Left renal pelvis (tissue), 4 donors: ENCODE results near the gene CCBE1. TPM values are rescaled to one million over a fixed set of nuclear protein-coding genes. Genes with fewer than 3 reads are reported as not detected.
A peak's percentile ranks its signal among the peaks of the same experiment; 100 is the strongest.

ENCODE experiments used
- DNase-seq, 4 donors: peaks; one replicate each; pipeline ENCODE4 v3.0.0-alpha.2; 2013; ENCODE audit warnings: low read depth in 4 of 4, low spot score in 3 of 4
- polyA plus RNA-seq, 4 donors: library from polyadenylated mRNA; unstranded; fragments of 120-200 nt; gene quantifications; one replicate each; pipeline ENCODE4 v1.2.1, GENCODE V29; 2013; ENCODE audit not compliant: insufficient read length in 4 of 4

The CCBE1 gene
- polyA plus RNA-seq, 4 donors, result 26.4 to 123 (median 37.4) TPM

DNA sequence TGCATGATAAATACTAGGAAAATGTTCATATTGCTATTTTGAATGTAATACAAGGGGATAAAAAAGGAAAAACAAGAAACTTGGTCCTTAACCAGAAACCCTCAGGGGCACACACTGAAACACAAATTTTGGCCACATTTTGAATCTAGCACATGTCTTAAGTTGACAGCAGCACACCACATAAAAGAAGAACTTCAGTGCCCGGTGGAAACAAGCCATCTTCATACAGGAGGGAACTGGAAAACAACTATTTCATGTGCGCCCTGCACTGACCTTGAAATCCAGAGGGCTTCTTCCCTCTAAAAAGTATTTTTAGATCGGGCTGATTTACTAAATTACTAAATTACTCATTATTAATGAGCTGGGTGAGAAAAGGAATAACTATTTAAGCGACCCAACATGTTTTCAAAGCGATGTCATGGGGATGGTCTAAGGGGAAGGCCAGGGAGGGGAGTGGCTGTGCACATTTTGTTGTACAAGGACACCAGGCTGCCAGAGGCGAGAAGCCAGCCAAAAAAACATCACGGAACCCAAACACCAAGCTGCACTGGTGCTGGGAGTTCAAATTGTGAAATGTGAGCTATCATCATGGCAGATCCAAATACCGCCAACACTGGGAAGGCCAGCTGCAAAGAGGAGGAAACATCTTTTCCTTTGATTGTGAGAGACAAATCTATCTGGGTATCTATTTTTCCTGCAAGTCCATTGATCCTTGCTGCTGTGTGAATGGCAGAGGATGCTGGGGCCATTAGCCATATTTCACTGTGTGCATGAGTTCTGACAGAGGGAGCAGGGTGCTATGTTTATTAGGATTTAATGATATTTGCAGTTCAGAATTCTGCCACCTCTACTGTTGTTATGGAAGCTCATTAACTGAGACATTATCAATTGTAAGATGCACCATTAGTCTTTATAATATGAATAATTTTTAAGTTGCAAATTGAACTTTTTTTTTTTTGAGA, 187.5 kb downstream of the CCBE1 start:
- DNase-seq, result no peak

DNA sequence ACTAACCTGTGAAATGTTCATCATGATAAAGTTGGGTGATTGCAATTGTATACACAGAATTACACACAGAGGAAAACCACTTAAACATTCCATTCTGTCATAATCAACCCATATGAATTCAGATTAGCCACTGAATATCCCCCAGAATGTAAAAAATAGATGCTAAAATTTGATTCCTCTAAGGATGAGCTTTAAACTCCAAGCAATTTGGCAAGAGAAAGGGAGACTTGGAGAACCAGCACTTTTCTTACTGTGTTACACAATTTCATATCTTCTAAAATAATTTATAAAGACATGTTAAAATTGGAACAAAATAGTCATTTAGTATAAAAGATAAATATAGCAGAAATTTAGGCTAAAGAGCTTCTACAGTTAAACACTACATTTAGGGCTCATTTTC, 191.9 kb downstream of the CCBE1 start:
- no peak for DNase-seq

DNA sequence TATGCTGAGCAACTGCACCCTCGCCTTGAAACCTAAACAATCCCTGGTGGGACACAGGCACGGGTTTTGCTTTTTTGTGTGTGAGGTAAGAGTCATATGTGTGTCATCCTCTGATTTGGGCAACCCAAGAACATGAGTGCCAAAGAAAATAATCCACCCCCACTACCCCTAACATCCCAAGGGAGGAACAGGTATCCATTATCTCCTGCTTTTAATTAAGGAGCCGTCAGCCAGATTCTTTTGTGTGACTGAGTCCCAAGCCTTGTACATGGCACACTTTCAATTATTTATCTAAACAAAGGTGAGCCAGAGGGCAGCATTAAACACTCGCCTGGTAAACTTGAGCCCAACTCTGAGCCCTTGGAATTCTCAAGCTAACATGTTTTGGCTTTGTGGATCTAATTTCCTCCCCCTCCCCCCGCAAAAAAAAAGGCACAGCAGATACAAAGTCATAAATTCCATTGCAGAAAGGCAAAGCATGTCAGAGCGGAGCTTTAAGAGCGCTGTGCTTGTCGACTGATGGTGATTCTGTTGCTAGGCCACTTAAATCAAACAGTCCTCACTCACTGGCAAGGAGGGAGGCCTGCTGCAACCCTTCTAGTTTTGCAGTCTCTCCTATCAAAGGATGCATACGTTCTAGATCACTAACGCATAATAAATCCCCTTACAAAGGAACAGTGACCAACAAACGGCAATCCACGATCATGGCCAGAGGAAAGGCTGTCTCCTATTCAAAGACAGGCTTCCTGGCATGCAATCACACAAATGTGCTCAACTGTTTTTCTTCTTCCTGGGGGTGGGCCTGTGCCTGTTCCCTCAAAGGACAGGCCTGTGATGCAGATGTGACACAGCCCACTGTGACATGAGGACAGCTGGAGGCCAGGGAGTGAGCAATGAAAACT, 194.7 kb downstream of the CCBE1 start:
- peak; percentile 72 to 90 (median 78) for DNase-seq

DNA sequence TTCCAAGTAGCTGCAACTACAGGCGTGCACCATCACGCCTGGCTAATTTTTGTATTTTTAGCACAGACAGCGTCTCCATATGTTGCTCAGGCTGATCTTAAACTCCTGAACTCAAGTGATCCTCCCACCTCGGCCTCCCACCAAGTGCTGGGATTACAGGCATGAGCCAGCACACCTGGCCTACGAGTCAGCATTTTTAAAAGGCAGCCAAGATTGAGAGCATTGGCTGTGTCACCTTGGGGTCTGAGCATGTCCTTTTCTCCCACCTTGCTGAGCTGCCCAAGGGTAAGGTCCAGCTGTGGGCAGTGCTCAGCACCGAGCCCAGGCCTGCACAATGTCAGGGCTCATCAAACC, 195.3 kb downstream of the CCBE1 start:
- no peak for DNase-seq

DNA sequence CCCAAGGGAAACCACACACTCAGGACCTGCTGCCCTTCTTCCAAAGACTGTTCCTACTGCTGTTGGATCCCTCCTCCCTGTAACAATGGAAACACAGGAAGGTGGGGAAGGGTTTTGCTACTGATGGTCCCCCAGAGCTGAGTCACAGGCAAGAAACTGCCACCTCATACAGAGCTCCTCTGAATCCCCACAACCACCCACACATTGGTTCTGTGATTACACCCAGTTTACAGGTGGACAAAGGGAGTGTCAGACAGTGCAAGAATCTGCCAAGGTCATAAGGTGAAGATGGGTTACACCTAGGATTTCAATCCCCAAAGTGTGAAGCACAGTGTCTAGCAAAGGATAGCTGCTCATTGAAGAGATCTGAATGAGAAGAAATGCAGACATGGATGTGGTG, 196.5 kb downstream of the CCBE1 start:
- no peak for DNase-seq

DNA sequence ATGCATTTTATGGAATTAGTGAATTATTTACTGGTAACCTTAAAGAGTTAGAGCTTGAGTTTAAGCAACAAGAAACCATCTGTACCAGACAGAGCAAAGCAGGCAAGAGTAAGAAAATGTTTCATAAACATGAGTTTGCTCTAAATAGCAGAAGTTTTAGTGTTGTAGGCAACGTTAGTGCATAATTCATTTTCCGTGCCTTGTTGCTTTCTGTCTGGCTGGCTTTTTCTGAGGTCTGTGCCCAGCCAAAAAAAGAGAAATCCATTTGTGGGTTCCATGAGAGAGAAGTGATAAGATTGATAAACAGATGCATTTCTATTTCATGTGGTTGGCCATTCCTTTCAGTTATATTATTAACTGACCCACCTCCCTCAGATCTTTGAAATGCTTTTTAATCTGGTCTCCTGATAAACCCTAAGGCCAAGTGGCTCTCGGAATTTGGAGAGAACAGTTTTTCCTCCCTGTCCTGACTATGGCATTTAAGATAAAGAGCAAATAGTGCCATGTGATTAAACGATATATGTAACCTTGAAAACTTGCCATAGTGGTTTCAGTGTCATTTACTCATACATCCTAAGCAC, 198.6 kb downstream of the CCBE1 start:
- DNase-seq, result no peak

DNA sequence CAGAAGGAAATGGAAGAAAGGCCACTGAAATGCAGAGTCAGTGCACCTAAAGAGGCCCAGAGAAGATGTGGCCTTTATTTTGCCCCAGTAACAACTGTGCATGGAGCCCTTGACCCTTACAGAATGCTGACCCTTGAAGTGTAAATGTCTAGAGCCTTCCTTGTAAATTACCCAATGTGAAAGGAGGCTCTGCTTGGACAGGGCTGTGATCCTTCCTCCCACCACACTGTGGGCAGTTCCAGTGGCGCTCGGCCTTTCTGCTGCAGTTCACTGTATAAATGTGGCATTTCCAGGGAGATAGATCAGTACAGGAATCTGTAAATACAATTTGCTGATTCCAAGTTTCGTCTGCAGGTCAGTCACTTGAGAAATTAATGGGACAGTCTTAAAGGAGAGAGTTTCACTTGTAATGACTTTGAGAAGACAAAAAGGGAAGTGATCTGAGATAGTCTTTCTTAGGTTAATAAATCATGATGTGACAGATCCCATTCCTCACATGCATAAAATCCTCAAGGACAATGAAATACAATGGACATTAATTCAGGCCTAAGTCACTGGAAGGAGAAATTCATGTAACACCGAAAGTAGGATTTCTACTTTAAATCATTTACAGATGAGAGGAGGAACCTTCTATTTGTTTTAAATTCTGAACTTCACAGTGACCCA, 204.3 kb downstream of the CCBE1 start:
- DNase-seq, result no peak

DNA sequence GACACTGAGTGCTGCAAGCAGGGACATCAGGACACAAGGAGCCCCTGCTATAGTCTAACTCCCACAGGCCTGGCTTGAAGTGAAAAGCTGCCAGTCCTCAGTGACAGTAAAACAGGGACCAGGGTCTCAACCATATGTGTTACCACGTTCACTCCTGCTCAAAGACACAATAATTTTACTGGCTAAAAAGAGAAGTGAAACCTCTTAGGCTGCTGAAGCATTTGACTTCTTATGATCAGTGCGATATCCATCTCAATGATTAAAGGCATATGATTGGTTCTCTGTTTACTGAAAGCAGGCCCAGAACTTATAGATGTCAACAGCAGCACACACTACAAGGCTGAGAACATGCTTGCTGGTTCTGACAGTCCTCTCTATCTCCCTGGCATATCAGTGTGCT, 208.3 kb downstream of the CCBE1 start:
- DNase-seq, result no peak

DNA sequence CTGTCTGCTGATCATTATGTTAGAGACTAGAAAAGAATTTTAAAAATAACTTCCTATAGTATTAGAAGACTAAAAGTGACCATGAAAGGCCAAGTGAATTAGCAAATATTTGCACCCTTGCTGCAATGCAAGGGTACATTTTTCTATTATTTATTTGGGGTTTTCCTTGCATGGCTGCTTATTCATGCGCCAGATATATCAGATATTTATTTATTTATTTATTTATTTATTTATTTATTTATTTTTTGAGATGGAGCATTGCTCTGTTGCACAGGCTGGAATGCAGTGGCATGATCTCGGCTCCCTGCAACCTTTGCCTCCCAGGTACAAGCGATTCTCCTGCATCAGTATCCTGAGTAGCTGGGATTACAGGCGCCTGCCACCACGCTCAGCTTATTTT, 211.8 kb downstream of the CCBE1 start:
- no peak for DNase-seq

DNA sequence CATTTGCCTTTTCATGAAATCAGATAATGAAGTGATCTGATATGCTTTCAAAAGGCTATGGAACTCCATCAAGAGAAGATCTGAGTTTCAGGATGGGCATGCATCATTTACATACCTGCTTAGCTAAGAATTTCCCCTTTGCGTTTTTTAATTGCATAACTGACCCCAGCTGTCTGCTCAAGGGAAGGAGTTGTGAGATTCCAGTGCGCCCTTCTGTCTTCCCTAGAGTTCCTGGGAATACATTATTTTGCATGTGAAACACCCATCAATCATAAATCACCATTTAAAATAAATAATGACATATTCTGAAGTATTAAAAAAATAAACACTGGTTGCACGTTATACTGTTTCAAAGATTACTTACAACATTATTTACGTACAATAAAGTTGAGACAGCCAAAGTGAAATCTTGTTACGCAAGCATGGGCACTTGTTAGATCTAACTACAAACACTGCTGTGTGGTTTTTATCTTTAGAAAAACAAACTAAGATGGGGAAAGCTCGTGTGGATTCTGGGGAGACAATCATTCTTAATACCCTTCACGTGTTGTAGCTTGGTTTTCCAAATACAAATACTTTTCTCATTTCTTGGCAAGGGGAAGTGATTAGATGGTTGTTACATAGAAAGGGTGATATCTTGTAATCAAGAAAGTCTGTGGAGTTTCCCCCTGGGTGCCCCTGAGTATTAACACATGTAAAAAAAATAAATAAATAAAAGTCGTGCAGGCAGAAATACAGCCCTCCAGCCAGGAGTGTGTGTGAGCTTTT, 212.5 kb downstream of the CCBE1 start:
- no peak for DNase-seq

DNA sequence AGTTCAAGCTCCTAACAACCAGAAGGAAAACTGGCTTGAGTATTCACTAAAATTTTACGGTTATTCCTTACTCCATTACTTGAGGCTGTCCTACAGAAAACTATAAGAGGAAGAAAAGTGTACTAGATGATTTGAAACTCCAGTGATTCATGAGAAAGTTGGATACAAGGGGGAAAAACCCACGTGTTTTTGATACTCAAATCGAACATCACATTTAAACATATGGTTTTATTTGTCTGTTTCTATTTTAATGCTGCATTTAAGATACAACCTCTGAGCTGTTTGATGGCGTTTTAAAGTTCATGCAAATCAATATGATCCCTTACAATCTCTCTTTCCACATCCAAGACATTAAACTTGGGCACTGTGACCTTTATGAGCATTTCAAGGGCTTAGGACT, 213.1 kb downstream of the CCBE1 start:
- DNase-seq, result no peak

DNA sequence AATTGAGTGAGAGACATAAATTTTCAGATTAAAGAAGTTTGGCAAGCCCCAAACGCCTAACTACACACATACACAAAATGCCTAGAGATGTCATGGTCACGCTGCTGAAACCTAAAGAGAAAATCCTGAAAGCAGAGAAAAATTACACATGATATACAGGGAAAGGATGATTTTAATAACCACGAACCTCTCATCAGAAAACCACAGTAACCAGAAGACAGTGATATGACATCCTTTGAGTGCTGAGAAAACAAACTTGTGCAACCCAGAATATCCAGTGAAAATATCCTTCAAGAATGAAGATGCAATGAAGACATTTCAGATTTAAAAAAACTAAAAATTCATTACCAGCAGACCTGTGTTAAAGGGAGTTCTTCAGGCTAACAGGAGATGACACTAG, 215.8 kb downstream of the CCBE1 start:
- no peak for DNase-seq

DNA sequence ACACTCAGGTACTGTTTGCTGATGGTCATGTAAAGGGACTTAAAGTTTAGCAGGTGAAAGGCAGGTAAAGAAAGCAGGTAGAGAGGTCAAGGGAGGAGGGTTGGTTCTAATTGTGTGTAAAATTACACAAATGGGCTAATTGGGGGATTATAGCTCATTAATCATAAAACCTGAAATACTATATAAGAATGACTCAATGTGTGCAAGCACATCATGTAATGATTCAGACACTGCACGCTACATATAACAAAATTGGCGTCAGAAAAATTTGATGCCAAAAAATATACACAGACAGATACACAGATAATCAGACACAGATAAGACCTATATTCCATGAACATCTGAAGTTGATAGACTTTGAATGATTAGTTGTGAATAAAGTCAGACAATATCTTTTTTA, 217.4 kb downstream of the CCBE1 start:
- no peak for DNase-seq

DNA sequence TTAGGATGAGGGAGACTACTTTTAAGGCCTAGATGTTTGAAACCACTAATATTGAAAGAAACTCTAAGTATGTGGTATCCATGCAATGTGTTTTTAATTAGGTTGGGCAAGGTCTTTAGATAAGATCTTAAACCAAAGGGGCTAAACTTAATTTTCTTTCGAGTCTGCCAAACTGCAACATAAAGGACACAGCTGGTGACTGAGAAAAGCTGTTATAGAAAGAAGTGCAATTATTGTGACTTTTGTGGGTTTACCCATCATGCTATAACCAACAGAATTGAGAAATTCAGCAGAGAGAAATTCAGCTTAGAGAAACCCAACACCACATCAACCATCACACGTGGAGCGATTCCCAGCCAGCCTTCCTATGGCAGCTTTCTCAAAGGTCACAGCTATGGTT, 218.6 kb downstream of the CCBE1 start:
- DNase-seq, result no peak

DNA sequence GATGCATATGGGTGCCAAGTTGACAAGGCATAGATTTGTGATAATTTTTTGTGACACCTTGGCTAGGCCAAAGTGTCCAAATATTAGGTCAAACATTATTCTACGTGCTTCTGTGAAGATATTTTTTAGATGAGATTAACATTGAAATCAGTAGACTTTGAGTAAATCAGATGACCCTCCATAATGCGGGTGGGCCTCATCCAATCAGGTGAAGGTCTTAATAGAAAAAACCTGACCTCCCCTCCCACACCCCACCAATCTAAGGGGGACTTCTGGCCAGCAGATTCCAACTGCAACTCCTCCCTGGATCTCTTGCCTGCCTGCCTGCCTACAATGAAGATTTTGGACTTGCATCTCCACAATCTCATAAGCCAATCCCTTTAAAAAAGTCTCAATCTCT, 219.4 kb downstream of the CCBE1 start:
- DNase-seq, result no peak

DNA sequence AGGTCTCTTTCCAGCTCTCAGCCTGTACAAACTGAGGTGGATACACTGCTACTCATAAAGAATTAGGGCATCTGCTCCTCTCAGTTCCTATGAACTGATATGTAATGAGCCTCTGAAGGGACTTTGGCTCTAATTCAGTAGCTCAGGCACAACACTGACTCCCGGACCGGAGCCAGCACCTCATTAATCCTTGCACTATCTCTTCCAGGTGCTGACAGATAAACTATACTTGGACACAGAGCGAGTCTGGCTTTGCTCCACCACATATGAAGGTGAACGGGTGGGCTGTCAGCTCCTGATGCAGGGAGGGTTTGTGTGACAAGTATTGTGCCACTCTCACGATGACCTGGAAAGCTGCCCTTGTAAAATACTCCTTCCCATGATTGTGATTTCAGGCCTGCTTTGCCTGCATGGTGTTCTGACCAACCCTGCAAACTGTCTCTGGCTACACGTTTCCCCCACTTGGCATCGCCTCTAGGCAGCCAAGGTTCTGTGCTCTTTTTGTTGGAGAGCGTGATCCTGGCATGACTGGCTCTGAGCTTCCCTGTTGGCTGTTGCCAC, 226.6 kb downstream of the CCBE1 start:
- no peak for DNase-seq

DNA sequence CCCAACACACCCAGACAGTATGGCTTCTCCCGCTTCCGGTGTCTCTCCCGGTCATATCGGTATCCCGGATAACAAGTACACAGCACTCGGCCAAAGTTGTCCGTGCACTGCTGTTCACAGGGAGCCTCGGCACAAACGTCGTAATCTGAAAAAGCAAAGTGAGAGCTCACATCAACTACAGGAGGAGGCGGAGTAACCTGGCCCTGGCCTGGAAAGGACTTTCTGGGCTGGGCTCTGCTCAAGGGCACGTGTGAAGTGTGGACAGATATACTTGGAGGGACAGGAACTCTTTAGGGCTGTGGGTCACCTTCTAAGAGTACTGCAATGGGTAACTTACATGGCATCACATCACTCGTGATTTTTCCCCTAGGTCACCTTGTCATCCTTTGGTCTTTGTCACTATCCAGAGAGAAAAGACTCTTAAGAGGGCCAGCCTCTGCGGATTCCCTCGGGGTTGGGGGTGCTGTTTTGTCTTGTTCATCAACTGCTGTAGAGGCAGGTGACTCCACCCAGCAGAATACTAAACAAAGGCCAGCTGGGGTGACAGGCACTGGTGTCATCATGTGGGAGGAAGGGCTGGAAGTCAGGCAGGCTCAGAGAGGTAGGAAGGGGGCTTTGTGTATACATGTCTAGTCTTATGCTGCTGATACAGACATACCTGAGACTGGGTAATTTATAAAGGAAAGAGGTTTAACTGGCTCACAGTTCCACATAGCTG, 227.6 kb downstream of the CCBE1 start:
- DNase-seq, result no peak

DNA sequence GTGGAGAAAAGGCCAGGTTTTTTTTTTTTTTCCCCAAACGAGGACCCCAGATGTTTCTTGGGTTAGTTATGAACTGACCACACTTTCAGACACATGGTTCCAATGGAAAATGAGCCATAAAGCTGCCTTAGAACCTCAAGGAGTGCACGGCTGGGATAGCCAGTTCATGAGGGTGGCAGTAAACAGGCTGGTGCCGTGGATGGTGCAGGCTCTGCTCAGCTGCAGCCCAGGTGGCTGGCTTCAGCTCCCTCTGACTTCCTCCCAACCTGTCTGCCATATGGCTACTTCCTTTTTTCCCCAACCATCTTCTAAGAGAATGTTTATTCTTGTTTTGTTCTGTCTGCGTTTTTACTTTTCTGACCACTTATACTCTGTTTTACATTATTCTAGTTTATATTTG, 228.4 kb downstream of the CCBE1 start:
- no peak for DNase-seq

DNA sequence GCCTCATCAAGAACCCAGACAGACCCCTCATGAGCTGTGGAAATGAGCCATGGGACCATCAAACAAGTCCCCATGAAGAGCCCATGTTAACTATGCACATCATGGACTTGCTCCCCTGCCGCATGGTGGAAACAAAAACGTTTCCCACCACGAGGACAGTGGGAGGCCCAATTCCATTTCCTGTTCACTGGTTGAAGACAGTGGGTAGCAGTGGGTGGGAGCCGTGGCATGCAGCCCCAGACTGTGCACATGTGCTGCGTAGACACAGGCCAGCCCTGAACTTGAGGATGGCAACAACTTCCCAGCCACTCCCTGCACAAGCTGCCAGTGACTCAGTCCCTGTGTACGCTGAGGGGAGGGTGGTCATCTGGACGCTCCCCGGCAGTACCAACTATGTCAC, 229.7 kb downstream of the CCBE1 start:
- no peak for DNase-seq
